ENCODE data around the gene CPNE4. TPM values are rescaled to one million over a fixed set of nuclear protein-coding genes. Genes with fewer than 3 reads are reported as not detected.

CPNE4 gene
- total RNA-seq, 1 experiment from 2014 or later: 1.9 TPM

GRCh38 chr3:131692356-131692755, 342.5 kb downstream of the CPNE4 start:
- Histone ChIP-seq H2BK12ac (ENCODE audit: insufficient read length, low read depth, low read length) (no peak overlapping the region), H3K27ac (ENCODE audit: insufficient read length, low read depth, low read length) (no peak overlapping the region), H4K91ac (ENCODE audit: insufficient read length, low read depth, low read length) (no peak overlapping the region), H3K23me2 (ENCODE audit: insufficient read length, low read depth, low read length, poor library complexity, severe bottlenecking) (no peaks in the 10 kb centered on the region), H2BK120ac (ENCODE audit: low read depth, low read length, poor library complexity, severe bottlenecking) (no peak overlapping the region), H4K8ac (replicated peaks; ENCODE audit: insufficient read length, low read depth, low read length) (no peak overlapping the region), H2BK15ac (ENCODE audit: low read depth, low read length) (no peak overlapping the region), H3T11ph (ENCODE audit: low read length) (no peak overlapping the region), H3K23ac (ENCODE audit: insufficient read length, low read depth, low read length) (no peak overlapping the region), H2BK5ac (ENCODE audit: insufficient read length, low read length) (no peak overlapping the region), H3K9ac (ENCODE audit: extremely low read depth, insufficient read length, low read length) (no peak overlapping the region), H2AFZ (ENCODE audit: low read length) (no peak overlapping the region), H3K14ac (ENCODE audit: insufficient read depth, low read length) (no peak overlapping the region), H4K20me1 (ENCODE audit: control insufficient read depth, insufficient read depth, insufficient read length) (no peaks in the 10 kb centered on the region), H3K4me1 (ENCODE audit: insufficient read depth, low read length) (no peaks in the 10 kb centered on the region), H3K79me1 (ENCODE audit: insufficient read depth, low read depth, low read length, poor library complexity, severe bottlenecking) (no peaks in the 10 kb centered on the region), H3K27me3 (ENCODE audit: insufficient read depth, low read length) (no peaks in the 10 kb centered on the region), H4K5ac (ENCODE audit: insufficient read length, low read depth, low read length) (no peak overlapping the region), H3K4ac (ENCODE audit: low read depth, low read length) (no peak overlapping the region), H3K18ac (ENCODE audit: insufficient read length, low read depth, low read length) (no peak overlapping the region), H3K9me3 (ENCODE audit: control insufficient read depth, low read depth, low read length) (no peaks in the 10 kb centered on the region), H2BK20ac (ENCODE audit: low read depth, low read length, poor library complexity, severe bottlenecking) (no peak overlapping the region), H3K79me2 (ENCODE audit: insufficient read depth, low read length) (no peaks in the 10 kb centered on the region), H3K4me2 (ENCODE audit: insufficient read depth, insufficient read length, low read length) (no peak overlapping the region), H2AK5ac (ENCODE audit: insufficient read length, low read length) (no peak overlapping the region), H3K56ac (ENCODE audit: insufficient read length, low read depth, low read length) (no peak overlapping the region)
- Mint-ChIP-seq H3K36me3 (ENCODE audit: insufficient read depth in 1 of 3, low read depth in 3 of 3) (no peaks in the 10 kb centered on the region), H3K27ac (no peak overlapping the region), H3K27me3 (ENCODE audit: low read depth) (no peaks in the 10 kb centered on the region), H3K4me3 (no peak overlapping the region), H3K4me1 (no peaks in the 10 kb centered on the region), H3K9me3 (no peaks in the 10 kb centered on the region)
- TF ChIP-seq, protein P1, sequence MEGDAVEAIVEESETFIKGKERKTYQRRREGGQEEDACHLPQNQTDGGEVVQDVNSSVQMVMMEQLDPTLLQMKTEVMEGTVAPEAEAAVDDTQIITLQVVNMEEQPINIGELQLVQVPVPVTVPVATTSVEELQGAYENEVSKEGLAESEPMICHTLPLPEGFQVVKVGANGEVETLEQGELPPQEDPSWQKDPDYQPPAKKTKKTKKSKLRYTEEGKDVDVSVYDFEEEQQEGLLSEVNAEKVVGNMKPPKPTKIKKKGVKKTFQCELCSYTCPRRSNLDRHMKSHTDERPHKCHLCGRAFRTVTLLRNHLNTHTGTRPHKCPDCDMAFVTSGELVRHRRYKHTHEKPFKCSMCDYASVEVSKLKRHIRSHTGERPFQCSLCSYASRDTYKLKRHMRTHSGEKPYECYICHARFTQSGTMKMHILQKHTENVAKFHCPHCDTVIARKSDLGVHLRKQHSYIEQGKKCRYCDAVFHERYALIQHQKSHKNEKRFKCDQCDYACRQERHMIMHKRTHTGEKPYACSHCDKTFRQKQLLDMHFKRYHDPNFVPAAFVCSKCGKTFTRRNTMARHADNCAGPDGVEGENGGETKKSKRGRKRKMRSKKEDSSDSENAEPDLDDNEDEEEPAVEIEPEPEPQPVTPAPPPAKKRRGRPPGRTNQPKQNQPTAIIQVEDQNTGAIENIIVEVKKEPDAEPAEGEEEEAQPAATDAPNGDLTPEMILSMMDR (conservative IDR thresholded peaks at IDR 0.05): no peak
- no peak for DNase-seq
